Upper lobe of left lung (tissue), 4 donors: ENCODE results near the gene GOLM1.

ENCODE experiments used
- POLR2AphosphoS5 ChIP-seq, 2 donors: sonication (generic); formaldehyde crosslinking; IDR thresholded peaks; one replicate each; pipeline ENCODE4 v1.5.1; 2017; ENCODE audit warnings: antibody characterized with exemption in 2 of 2
- TF ChIP-seq, protein P1 (sequence below), 6 experiments: fragments of 450-650 bp in 4 of 6; fragments of 200-600 bp in 2 of 6; sonication (generic) in 2 of 6; IDR thresholded peaks; one replicate each; pipeline ENCODE4 v1.5.1; 2016 to 2019; ENCODE audit warnings: antibody characterized with exemption in 6 of 6

DNA sequence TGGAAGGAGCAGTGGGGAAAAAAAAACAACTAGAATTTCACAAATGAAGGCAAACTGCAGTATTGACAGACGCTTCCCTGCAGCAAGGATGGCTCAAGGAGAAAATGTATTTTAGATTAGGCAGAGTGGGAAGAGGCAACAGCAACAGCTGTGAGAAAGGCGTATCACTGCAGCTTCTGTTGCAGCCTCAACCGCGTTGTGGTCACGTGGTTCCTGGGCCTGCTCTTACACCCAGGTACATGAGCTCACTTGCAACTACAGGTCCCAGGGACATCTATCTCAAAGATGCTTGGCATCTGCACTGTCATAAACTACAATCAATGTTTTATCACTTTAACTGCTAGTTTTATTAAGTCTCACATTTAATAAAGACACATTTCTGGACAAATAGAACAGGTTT, 36.0 kb upstream of the GOLM1 start:
- TF ChIP-seq, protein P1, sequence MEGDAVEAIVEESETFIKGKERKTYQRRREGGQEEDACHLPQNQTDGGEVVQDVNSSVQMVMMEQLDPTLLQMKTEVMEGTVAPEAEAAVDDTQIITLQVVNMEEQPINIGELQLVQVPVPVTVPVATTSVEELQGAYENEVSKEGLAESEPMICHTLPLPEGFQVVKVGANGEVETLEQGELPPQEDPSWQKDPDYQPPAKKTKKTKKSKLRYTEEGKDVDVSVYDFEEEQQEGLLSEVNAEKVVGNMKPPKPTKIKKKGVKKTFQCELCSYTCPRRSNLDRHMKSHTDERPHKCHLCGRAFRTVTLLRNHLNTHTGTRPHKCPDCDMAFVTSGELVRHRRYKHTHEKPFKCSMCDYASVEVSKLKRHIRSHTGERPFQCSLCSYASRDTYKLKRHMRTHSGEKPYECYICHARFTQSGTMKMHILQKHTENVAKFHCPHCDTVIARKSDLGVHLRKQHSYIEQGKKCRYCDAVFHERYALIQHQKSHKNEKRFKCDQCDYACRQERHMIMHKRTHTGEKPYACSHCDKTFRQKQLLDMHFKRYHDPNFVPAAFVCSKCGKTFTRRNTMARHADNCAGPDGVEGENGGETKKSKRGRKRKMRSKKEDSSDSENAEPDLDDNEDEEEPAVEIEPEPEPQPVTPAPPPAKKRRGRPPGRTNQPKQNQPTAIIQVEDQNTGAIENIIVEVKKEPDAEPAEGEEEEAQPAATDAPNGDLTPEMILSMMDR (IDR thresholded peaks at IDR 0.05) = no peak
- no peak for TF ChIP-seq POLR2AphosphoS5 (IDR thresholded peaks at IDR 0.05)
